ENCODE measurements around the gene KIF5A.

Gene KIF5A

DNA sequence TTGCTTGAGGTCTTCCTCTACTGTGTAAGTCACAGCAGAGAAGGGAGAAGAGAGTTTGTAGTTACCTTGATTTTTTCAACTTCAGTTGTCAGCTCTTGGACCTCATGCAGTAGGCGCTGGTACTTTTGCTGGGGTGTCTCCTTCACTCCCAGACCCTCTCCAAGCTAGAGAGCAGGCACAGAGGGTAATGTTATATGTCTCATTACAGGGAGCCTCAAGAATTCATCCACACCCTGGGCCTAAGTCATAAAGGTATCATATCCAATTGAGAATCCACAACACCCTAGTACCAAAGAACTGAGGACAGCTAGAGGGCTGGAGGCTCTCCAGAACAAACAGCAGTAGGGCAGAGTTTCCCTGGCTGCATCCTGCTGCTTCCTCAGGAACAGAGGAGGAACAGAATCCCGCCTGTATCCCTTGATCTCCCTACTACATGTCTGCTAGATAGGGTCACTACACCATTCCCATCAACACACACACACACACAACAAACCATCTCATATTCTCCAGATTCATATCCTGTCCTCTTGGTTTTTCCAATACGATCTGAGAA lies 14.8 kb upstream of the KIF5A start:
- DNase-seq (ENCODE audit: low spot score in 2 of 2) = no peak
- peaks cover 57% of the 10 kb centered on the region for H3K36me3 ChIP-seq (replicated peaks)

DNA sequence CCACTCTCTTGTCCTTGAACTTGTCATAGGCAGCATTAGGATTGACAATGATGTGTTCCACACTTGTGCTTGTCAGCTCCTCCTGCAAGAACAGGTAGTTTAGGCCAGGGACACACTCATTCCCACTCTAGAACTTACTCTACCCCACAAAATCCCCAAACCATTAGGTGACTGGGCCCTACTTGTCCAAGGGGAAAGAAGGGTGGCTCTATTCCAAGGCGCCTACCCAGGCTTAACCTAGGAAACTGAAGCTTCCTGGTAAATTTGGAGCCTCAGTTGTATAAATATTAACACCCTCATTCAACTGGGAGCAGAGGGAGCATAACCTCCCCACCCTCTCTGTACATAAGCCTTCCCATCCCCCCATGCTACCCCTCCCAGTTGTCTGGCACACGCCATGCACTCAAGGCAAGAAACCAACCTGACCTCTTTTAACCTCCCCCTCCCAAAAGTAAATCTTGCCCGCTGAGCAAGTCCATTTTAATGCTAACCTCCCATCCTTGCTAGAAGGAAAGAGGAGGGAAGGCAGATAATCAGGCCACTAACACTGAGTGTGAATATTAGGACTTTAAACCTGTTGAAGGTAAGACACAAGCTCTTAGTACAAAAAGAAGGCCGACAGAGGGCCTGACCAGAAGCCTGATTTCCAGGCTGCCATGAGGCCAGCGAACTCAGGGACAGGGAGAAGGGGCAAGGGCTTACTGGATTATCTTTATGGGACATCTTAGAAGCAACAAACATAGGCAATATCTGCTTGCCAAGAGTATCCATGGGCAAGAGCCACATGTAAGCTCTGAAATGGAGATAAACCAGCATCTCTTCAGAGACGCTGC lies 13.9 kb upstream of the KIF5A start:
- Histone ChIP-seq H3K9me3 (no peaks in the 10 kb centered on the region), H3K36me3 (replicated peaks) (peaks cover 48% of the 10 kb centered on the region), H3K4me1 (no peaks in the 10 kb centered on the region), H3K27me3 (ENCODE audit: low read depth) (no peaks in the 10 kb centered on the region), H3K4me3 (no peak overlapping the region)
- in situ Hi-C loops (cut with MboI; ENCODE audit: low sequenced_read_pairs) = no loop called here
- DNase-seq (ENCODE audit: low spot score in 2 of 2) = no peak

More for the DNA sequence above, 14.8 kb upstream of the KIF5A start:
- in situ Hi-C loops (cut with MboI; ENCODE audit: low sequenced_read_pairs) = no loop called here
- H3K9me3 ChIP-seq = no peaks in the 10 kb centered on the region
- H3K27me3 ChIP-seq (ENCODE audit: low read depth) = no peaks in the 10 kb centered on the region
- no peaks in the 10 kb centered on the region for H3K4me1 ChIP-seq
- no peak overlapping the region for H3K4me3 ChIP-seq

DNA sequence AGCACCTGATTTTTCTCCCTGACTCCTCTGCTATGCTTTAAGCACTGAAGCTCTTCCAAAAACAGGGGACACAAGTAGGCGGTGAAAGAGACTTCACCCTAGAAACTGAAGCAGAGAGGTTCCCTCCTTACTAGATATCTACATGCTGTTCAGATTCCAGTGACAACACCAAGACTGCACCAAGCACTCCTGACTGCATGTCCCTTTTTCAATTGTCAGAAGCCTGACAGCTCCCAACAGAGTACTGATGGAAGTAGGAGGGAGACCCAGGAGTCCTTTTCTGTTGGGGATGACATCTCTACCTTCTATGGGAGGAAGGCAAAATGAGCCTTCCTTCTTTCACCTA lies 13.3 kb upstream of the KIF5A start:
- Histone ChIP-seq H3K36me3 (replicated peaks) (peaks cover 45% of the 10 kb centered on the region), H3K27me3 (ENCODE audit: low read depth) (no peaks in the 10 kb centered on the region), H3K9me3 (no peaks in the 10 kb centered on the region), H3K4me1 (no peaks in the 10 kb centered on the region), H3K4me3 (no peak overlapping the region)
- in situ Hi-C loops (cut with MboI; ENCODE audit: low sequenced_read_pairs) = no loop called here
- DNase-seq (ENCODE audit: low spot score in 2 of 2) = no peak

DNA sequence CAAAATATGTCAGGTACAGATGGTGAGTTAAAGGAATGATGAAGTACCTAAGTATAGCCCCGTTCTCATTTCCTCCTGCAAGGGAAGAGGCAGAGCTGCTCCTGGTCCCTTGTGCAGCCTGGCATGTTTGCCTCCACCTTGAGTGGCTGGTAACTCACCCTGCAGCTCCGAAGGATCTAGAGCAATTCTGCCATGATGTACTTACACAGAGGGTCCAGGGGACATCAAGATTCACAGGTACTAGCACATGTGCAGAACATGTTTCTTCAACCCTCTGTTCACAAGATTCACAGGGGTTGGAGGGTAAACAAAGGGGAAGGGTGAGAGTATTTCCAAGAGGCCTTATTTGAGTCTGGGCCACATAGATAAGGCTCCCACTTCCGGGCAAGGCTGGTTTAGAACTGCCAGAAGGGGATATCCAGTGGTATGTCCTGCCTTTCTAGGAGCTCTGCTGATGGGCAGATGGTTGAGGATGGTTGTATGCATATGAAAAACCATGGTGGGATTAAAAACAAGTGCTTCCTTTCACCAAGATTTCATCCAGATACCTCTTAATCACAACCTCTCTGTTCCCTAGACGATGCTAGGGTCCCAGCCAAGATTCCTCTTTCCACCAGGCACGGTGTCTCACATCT lies 10.6 kb upstream of the KIF5A start:
- in situ Hi-C loops (cut with MboI; ENCODE audit: low sequenced_read_pairs) = no loop called here
- Histone ChIP-seq H3K36me3 (replicated peaks) (peaks cover 28% of the 10 kb centered on the region), H3K4me3 (no peak overlapping the region), H3K4me1 (no peaks in the 10 kb centered on the region), H3K9me3 (no peaks in the 10 kb centered on the region), H3K27me3 (ENCODE audit: low read depth) (no peaks in the 10 kb centered on the region)
- DNase-seq (ENCODE audit: low spot score in 2 of 2) = no peak

DNA sequence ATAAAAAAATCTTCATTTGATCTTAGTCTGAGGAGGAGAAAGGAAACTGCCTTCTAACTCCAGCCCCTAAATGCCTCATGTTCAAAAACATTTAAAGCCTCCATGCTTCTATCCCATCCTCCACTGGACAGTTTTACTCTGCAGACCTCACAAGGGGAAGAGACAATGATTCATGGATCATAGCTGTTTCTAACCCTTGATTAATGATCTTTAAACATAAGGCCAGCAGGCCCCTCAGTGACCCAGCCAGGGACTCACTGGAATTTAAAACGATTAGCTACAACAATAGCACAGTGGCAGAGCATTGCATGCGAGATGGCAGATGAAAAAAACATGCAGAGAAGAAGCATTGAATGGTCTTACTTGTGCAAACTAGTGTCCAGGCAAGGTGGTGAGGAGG lies 8.8 kb upstream of the KIF5A start:
- DNase-seq (ENCODE audit: low spot score in 2 of 2) = no peak
- Histone ChIP-seq H3K27me3 (ENCODE audit: low read depth) (no peaks in the 10 kb centered on the region), H3K4me3 (no peak overlapping the region), H3K4me1 (peaks cover 12% of the 10 kb centered on the region), H3K36me3 (replicated peaks) (peaks cover 21% of the 10 kb centered on the region), H3K9me3 (no peaks in the 10 kb centered on the region)
- in situ Hi-C loops (cut with MboI; ENCODE audit: low sequenced_read_pairs) = no loop called here

DNA sequence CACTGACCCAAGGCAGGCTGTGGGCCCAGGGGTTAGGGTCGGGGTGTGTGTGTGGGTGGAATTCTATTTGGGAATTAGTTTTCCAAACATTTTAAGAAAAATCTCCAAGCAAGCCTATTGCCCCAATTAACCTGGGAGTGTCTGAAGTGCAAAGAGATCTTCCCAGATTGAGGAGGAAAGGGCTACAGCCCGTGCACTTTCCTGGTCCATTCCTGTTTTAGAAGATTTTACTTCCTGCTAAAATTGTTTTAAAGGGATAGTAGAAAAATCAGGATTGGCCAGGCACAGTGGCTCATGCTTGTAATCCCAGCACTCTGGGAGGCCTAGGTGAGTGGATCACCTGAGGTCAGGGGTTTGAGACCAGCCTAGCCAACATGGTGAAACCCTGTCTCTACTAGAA lies 8.1 kb upstream of the KIF5A start:
- Histone ChIP-seq H3K9me3 (no peaks in the 10 kb centered on the region), H3K4me1 (peaks cover 14% of the 10 kb centered on the region), H3K27me3 (ENCODE audit: low read depth) (no peaks in the 10 kb centered on the region), H3K36me3 (replicated peaks) (peaks cover 21% of the 10 kb centered on the region), H3K4me3 (no peak overlapping the region)
- no peak for DNase-seq (ENCODE audit: low spot score in 2 of 2)
- in situ Hi-C loops (cut with MboI; ENCODE audit: low sequenced_read_pairs) = no loop called here

DNA sequence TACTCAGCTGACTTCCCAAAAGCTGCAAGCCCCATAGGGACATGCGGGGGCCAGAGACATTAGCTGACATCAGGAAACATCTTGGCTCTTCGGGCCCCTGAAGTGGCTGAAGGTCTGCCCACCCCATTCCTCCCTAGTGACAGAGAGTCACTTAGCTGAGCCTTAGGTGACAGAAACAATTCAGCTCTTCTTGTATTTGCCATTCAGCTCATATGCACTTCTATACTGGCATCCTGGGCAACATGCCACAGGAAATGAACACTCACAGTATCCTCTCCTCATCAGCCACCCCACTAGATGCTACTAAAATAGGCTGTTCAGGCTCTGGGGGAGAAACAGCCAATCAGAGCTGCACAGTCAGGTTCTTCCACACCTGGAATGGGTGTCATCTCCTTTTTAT lies 6.3 kb upstream of the KIF5A start:
- Histone ChIP-seq H3K4me1 (peaks cover 18% of the 10 kb centered on the region), H3K4me3 (no peak overlapping the region), H3K9me3 (no peaks in the 10 kb centered on the region), H3K27me3 (ENCODE audit: low read depth) (0 out of 2 replicates have a peak, but pooled peaks cover 2% of the 10 kb centered on the region), H3K36me3 (replicated peaks) (peaks cover 18% of the 10 kb centered on the region)
- in situ Hi-C loops (cut with MboI; ENCODE audit: low sequenced_read_pairs) = no loop called here
- no peak for DNase-seq (ENCODE audit: low spot score in 2 of 2)

DNA sequence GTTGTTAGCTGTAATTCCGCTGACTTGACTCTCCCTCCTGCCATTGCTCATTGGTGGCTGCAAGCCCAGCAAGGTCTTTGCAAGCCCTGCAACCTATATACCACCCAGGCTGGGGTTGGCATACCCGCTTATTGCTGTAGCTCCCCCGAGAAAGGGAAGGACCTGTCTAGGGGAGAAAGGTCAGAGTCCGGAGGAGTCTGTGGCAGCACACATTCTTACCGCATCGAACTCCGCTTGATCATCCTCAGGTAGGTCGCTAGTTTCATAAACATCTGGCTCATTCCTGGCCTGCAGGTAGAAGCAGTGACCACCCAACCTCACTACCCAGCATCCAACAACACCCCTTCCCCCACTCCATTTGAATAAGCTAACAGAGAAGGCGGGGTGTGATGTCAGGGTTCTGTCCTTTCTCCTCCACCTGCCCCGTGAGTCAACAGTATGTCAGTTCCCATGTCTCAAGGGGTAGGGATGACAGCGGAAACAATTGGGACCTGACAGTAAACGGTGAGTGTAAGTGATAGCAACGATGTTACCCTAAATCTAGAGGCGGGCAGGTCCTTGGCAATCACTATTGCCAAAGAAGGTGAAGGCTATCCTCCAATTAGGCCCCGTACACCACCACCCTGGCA lies 3.9 kb upstream of the KIF5A start:
- in situ Hi-C loops (cut with MboI; ENCODE audit: low sequenced_read_pairs) = no loop called here
- peak overlapping the region; percentile 94 for H3K4me3 ChIP-seq
- peaks cover 18% of the 10 kb centered on the region for H3K36me3 ChIP-seq (replicated peaks)
- no peak for DNase-seq (ENCODE audit: low spot score in 2 of 2)
- peaks cover 18% of the 10 kb centered on the region for H3K4me1 ChIP-seq
- H3K27me3 ChIP-seq (ENCODE audit: low read depth) = 0 out of 2 replicates have a peak, but pooled peaks cover 2% of the 10 kb centered on the region
- H3K9me3 ChIP-seq = no peaks in the 10 kb centered on the region

DNA sequence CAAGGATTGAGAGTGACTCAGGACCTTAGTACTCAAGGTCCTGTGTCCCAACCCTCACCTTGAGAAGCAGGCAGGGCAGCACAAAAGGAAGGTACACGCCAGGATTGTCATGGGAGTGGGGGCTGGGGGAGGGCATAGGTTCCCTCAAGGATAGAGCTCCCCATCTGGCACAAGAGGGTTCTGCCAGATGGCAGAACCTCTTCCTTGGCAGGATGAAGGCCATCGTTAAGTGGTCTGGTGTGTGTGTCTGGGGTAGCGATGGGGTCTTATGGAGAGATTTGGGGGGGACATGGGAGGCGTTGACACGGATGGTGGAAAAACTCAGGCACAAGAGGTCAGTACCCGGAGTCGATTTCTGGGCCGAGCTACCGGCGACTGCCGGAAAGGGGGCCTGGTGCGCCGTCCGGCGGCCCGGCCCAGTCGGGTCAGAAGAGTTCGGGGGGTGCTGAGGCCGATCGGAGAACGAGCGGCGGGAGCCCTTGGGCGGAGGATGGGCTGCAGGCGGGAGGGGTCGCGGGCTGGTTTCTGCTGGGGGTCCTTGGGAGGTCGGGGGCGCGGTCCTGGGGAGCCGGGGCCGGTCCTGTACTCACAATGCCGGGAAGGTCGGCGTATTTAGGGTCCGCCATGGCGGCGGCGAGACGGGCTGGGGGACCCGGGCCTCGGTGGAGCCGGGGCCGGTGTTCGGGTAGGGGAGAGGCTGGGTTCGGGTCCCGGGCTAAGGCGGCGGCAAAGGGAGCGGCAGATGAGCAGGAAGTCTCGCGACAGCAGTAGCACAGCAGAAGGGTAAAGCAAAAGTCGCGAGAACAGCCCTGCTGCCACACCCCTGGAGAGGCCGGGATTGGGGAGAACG lies 3.2 kb upstream of the KIF5A start, which contains the start of gene DCTN2:
TSS of gene DCTN2 (minus strand) at position 755 of the 850 bp plus-strand sequence. CDS start at position 626, 129 bp downstream.
- H3K9me3 ChIP-seq = no peaks in the 10 kb centered on the region
- in situ Hi-C loops (cut with MboI; ENCODE audit: low sequenced_read_pairs) = no loop called here
- peaks cover 18% of the 10 kb centered on the region for H3K4me1 ChIP-seq

DNA sequence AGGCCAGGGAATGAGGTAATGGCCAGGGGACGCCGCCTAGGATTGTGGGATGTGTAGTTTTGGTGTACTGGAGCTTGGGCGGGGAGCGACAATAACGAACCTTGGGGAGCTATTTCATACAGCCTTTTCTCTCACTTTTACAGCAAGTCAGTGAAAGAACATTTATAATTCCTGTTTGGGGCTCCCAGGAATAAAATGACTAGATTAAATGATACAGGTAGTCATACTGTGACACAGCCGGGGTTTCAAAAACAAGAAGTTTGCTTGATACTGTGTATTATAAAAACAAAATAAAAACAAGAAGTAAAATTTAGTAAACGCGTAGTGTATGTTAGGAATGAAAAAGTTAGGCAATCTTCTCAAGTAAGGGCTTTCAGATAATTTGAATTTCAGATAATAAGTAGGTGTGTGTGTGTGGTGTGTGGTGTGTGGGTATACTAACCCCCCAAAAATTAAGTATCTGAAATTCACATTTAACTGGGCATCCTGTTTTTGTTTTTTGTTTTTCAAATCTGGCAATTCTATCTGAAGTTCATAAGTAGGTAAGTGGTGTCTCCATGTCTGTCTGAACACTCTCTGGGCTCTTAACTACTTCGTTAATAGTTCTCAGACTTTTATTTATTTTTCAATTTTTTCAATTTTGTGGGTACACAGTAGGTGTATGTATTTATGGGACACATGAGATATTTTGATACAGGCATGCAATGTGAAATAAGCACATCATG lies 2.4 kb upstream of the KIF5A start:
- Histone ChIP-seq H3K9me3 (no peaks in the 10 kb centered on the region), H3K4me1 (peaks cover 18% of the 10 kb centered on the region), H3K4me3 (peak overlapping the region; percentile 94), H3K27me3 (ENCODE audit: low read depth) (0 out of 2 replicates have a peak, but pooled peaks cover 2% of the 10 kb centered on the region), H3K36me3 (replicated peaks) (peaks cover 7% of the 10 kb centered on the region; the same call in 1 of the 2 replicates)
- DNase-seq (ENCODE audit: low spot score in 2 of 2) = no peak
- in situ Hi-C loops (cut with MboI; ENCODE audit: low sequenced_read_pairs) = no loop called here

More for the DNA sequence above, 3.2 kb upstream of the KIF5A start, which contains the start of gene DCTN2:
- peak within 1 kb of the TSS; percentile 94 for H3K4me3 ChIP-seq
- H3K27me3 ChIP-seq (ENCODE audit: low read depth) = 0 out of 2 replicates have a peak, but pooled peaks cover 2% of the 10 kb centered on the region
- DNase-seq (ENCODE audit: low spot score in 2 of 2) = peak; percentile 96 to 97
- H3K36me3 ChIP-seq (replicated peaks) = peaks cover 13% of the 10 kb centered on the region

DNA sequence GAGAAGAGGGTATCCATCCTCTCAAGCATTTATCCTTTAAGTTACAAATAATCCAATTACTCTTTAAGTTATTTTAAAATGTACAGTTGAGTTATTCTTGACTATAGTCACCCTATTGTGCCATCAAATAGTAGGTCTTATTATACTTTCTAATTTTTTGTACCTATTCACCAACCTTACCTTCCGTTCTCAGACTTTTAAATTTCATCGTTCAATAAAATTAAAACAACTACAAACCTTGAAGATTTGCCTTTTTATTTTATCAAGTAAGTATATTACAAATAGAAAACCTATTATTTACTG lies 1.9 kb upstream of the KIF5A start:
- Histone ChIP-seq H3K36me3 (replicated peaks) (peaks cover 7% of the 10 kb centered on the region; the same call in 1 of the 2 replicates), H3K4me1 (peaks cover 18% of the 10 kb centered on the region), H3K9me3 (no peaks in the 10 kb centered on the region), H3K27me3 (ENCODE audit: low read depth) (0 out of 2 replicates have a peak, but pooled peaks cover 2% of the 10 kb centered on the region), H3K4me3 (no peak overlapping the region)
- in situ Hi-C loops (cut with MboI; ENCODE audit: low sequenced_read_pairs) = no loop called here
- DNase-seq (ENCODE audit: low spot score in 2 of 2) = no peak

DNA sequence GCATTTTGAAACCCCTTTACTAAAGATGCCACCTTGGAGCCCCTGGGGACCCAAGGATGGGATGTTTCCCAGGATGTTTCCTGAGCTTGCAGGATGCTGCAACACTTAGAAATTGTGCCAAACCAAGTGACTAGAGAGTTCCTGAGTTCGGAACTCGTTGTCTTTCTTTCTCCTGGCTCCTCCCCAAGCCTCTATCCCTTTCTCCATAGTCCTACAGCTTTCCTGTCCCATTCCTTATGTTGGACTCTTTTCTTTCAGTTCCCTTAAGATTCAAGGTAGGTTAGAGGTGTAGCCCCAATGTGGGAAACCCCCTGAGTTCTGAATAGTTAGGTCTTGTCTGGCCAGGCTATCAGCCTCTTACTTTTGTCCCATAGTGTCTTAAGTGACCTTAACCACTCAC lies 1.4 kb upstream of the KIF5A start:
- H3K4me1 ChIP-seq = peaks cover 18% of the 10 kb centered on the region
- in situ Hi-C loops (cut with MboI; ENCODE audit: low sequenced_read_pairs) = no loop called here
- no peak overlapping the region for H3K4me3 ChIP-seq

More for the DNA sequence above, 1.4 kb upstream of the KIF5A start:
- Histone ChIP-seq H3K27me3 (ENCODE audit: low read depth) (0 out of 2 replicates have a peak, but pooled peaks cover 2% of the 10 kb centered on the region), H3K36me3 (replicated peaks) (peaks cover 7% of the 10 kb centered on the region; the same call in 1 of the 2 replicates), H3K9me3 (no peaks in the 10 kb centered on the region)
- DNase-seq (ENCODE audit: low spot score in 2 of 2) = no peak
